GM19452 (cell line): ENCODE results near the gene C1QTNF6.
A peak's percentile ranks its signal among the peaks of the same experiment; 100 is the strongest.
"Not testable (repeated sequence)": the region's sequence is repeated elsewhere in the genome, so short reads cannot be mapped to it uniquely, and the experiment has no call there.

Experiments used
- ATAC-seq: cut with Tn5 transposase; IDR thresholded peaks from one replicate; pipeline ENCODE4 v1.9.1; 2021; ENCODE audit not compliant: unreplicated experiment

The C1QTNF6 gene

DNA sequence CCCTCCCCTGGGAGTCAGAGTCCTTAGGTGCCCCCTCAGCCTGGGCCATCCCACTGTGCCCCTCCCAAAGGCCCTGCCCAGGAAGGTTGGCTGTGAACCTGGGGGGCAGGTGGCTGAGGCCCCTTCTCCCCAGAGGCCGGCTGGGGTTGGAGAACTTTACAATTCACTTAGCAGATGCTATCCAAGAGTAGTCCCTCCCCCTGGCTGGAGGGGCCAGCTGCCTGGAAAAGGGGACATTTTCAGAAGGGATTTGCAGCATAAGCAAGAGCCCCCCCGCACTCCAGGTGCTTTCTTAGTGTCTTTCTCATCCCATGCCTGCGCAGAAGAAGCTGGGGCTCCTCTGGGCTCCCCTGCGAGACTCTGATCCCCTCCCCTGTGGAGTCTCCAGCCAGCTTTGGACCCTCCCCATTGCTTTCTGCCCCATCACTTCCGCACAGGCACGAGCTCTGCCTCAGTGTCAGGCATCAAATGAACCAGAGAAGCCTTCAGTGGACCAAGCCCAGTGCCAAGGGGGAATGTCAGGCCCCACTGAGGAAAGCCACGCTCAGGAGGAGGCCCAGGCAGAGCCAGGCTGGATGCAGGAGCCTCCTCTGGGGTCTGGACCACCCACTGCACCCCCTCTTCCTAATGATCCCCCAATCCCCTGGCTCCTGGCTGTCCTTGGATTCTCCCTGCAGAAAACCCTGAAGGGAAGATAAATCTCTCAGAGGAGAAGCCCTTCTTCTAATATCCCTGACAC lies 20.5 kb upstream of the C1QTNF6 start:
- no peak for ATAC-seq

- no peak for ATAC-seq
These were observed 19.9 kb upstream of the C1QTNF6 start for GRCh38 chr22:37207981-37208380.

DNA sequence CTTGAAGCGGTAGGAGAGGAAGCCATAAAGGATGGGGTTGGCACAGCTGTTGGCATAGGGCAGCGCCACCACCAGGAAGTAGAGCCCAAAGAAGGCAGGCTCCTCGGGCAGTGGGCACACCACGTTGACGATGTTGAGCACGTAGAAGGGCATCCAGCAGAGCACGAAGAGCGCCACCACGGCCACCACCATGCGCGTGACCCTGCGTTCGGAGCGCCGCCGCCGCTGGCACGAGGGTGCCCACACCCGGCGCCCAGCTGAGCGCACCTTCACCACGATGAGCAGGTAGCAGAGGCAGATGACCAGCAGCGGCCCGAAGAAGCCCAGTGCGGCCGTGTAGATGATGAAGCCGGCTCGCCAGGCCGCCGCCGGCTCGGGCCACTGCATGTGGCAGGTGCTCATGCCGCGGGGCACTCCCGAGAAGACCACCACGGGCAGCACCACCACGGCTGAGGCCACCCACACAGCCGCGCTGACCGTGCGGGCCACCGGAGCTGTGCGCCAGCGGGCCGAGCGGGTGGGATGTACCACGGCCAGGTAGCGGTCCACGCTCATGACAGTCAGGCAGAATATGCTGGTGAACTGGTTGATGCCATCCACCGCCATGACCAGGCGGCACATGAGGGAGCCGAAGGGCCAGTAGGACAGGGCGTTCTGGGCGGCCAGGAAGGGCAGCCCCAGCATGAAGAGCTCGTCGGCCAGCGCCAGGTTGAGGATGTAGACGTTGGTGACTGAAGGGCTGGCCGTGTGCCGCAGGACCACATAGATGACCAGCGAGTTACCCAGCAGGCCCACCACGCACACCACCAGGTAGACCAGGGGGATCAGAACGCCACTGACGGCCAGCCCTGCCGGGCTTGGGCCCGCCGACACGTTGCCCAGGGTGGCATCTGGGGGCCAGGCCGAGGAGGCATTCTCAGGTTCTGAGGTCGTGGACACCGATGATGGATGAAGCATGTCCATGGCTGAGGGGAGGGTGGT lies 19.1 kb upstream of the C1QTNF6 start:
- no peak for ATAC-seq

DNA sequence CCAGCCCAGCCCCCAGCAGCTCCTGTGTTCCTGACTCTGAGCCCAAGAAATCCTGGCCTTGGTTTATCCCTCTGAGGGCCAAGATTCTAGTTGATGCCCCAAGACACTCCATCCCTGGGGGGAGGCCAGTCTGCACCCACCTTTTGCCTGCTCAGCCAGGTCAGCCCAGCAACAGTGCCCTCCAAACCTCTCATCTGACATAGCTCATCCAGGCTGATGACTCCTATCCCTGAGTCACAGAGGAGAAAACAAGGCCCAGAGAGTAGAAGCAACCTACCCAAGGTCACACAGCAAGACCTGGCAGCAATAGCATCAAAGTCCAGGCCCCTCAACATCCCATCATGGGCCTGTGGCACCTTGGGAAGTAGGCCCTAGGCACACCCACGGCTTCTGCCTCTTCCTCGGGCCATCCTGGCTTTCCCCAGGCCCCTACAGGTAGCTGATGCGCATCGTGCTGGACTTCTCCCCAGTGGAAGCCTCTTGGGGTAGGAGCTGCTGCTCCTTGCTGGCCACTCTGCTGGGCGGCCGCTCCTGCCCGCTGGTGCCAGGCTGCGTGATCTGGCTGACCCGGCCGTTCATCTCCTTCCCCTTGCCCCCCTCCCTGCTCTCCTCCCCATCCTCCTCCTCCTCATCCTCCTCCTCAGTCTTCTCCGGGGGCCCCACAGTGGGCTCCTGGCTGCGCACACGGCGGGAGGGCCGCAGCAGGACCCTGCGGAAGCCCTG lies 18.2 kb upstream of the C1QTNF6 start:
- ATAC-seq, result no peak

DNA sequence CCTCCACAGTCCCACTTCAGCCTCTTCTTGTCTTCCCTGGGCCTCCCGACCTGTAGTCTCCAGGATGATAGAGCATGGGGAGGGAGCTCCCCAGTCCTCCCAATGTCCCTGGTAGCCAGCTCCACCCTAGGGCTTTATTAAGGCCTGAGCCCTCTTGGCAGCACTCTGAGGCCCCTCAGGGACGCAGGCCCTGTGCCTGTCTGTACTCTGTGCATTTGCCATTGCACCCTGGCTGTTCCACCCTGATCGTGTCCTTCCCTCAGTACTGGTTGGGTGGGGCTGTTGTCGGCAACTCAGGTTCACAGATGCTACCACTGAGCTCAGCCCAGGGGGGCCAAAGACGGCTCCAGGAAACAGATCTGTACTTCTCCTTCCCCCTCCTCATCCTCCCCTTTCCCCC lies 17.0 kb upstream of the C1QTNF6 start:
- no peak for ATAC-seq

GRCh38 chr22:37204045-37204655 lies 16.1 kb upstream of the C1QTNF6 start:
- ATAC-seq, result no peak

- no peak for ATAC-seq
These were observed 15.5 kb upstream of the C1QTNF6 start for GRCh38 chr22:37203354-37204044.

DNA sequence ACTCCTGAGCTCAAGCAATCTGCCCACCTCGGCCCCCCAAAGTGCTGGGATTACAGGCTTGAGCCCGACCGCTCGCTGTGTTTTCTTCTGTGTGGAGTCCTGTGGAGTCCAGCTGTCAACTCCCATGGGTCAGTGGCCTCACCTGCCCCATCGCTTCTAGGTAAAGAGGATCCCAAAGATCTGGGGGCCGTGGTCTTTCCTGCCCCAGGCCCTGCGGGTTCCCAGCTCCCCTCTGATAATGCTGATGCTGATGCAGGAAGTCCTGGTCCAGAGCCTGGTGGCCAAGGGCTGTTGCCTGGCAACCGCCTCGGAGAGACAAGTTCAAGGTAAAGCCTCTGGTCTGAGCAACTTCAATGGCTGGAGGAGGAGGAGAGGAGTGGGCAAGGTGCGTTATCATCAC lies 14.7 kb upstream of the C1QTNF6 start:
- no peak for ATAC-seq

DNA sequence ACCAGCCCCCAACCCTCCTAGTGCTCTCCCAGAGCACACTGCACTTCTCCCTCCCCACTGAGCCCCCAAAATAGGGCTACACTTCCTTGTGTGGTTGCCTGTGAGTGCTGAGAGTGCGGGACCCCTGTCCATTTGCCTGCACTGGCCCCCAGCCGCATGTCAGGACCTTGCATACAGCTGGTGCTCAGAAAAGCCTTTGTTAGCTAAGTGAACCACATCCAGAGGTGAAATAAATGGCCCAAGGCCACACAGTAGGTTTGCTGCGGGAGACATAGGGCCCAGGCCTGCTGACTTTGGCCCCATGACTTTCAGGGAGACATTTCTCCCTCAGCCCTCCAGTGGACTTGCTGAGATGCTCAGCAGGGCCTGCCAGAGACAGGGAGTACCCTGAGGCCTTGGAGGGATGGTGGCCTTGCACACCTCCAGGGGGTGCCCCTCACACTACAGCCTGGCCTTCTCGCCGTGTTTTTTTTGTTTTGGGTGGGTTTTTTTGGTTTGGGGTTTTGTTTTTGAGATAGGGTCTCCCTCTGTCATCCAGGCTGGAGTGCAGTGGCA lies 14.0 kb upstream of the C1QTNF6 start:
- no peak for ATAC-seq

DNA sequence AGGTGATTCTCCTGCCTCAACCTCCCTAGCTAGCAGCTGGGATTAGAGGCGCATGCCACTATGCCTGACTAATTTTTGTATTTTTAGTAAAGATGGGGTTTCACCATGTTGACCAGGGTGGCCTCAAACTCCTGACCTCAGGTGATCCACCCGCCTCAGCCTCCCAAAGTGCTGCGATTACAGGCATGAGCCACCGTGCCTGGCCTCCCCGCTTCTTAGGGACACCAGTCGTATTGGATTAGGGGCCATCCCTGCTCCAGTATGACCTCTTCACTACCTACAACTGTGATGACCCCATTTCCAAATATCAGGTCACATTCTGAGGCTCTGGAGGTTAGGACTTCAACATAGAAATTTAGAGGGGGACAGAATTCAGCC lies 13.4 kb upstream of the C1QTNF6 start:
- ATAC-seq, result not testable (repeated sequence)

DNA sequence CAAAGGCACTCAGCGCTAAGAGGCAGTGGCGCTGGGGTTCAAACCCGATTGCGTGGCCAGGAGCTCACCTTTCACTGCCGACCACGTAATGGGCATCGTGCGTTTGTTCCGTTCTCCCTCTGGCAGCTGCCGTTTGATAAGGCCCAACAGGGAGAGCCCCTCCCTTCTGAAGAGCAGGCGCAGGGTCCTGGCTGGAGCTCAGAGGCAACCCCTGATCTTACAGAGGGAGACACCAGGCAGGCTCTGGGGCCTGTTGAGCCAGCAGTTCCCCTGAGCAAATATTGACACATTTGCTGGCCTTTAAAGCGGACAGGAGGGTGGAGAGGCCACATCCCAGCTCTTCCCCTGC lies 11.7 kb upstream of the C1QTNF6 start:
- ATAC-seq, result no peak

GRCh38 chr22:37199103-37199759 lies 11.2 kb upstream of the C1QTNF6 start:
- peak; percentile 92 for ATAC-seq

- ATAC-seq, result no peak
These were observed 10.4 kb upstream of the C1QTNF6 start for GRCh38 chr22:37198258-37199102.

DNA sequence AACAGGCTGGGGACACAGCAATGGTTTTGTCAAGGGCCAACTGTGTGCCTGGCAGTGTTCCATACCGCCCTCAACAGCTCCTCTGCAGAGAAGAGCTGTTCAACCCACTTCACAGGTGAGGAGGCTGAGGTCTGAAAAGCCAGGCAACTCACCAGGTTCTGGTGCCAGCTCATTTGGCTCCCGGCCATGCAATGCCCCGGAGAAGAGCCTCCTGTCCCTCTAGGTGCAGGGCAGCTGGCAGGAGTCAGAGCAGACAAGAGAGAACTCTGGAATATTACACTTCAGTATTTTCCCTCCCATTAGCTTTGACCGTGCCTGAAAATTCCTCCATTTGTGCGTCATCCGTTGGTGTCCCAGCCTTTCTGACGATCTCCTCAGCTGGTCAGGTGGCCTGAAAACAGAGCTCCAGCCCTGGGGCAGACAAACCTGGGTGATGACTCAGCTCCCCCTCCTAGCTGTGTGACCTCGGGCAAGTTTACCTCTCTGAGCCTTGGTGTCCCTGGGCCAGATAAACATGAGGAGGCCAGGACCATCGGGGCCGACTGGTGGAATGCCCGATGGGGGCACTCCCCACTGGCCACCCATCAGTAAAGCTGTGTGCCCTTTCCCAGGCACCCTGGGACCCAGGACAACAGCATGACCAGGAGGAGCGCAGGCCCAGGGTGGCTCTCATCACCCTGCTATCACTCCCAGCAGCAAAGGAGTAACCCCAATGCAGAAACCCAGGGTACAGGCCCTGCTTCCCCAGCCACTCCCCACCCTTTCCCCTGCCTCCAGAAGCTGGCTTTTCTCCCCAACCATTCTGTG lies 9.6 kb upstream of the C1QTNF6 start:
- ATAC-seq, result no peak

DNA sequence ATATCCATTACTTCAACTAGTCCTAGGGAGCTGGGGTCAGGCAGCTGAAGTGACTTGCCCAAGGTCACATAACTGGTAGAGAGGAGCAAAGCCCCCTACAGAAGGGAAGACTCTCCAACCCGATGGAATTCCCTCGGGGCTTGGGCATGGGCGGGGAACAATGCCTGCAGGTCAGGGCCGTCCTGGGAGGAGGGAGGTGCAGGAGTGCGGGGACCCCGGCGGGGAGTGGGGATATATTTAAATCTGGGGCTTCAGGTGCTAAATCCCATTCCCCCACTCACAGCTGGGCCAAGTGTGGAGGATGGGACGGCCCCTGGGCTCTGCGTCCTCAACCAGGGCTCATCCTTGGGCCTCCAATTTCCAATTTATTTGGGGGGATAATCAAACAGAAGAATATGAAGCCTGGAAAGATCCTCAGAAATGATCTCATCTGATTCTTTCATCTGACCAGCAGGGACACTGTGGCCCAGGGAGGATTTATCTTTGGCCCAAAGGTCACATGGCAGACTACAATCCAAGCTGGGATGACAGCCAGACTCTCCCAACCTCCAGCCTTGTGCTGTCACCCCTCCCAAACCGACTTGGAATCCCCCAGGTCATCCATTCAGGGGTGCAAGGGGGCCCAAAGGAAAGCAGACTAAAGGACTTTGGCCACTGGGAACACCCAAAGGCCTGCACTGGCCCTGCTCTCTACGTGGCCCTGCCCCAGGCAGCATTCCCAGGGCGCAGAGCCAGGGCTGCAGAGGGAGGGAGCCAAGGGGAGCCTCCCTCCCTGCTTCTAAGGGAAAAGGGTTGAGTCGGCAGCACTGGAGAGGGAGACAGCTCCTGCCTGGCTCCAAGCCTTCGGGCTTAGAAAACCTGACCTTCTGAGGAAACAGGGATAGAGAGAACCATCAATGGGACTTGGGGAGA lies 8.7 kb upstream of the C1QTNF6 start:
- no peak for ATAC-seq

- ATAC-seq, result no peak
These were observed 7.9 kb upstream of the C1QTNF6 start for GRCh38 chr22:37195921-37196320.

- ATAC-seq, result no peak
These were observed 6.7 kb upstream of the C1QTNF6 start for GRCh38 chr22:37194750-37195149.
